NOMO-1 (cell line): ENCODE data around the gene APLF.
"Not testable (repeated sequence)": the region's sequence is repeated elsewhere in the genome, so short reads cannot be mapped to it uniquely, and the experiment has no call there.

ENCODE experiments used
- DNase-seq, 2 experiments: peaks; one replicate each; lab custom pipeline; 2025; ENCODE audit not compliant: unreplicated experiment in 2 of 2; lab: John Stamatoyannopoulos, UW

Gene APLF

DNA sequence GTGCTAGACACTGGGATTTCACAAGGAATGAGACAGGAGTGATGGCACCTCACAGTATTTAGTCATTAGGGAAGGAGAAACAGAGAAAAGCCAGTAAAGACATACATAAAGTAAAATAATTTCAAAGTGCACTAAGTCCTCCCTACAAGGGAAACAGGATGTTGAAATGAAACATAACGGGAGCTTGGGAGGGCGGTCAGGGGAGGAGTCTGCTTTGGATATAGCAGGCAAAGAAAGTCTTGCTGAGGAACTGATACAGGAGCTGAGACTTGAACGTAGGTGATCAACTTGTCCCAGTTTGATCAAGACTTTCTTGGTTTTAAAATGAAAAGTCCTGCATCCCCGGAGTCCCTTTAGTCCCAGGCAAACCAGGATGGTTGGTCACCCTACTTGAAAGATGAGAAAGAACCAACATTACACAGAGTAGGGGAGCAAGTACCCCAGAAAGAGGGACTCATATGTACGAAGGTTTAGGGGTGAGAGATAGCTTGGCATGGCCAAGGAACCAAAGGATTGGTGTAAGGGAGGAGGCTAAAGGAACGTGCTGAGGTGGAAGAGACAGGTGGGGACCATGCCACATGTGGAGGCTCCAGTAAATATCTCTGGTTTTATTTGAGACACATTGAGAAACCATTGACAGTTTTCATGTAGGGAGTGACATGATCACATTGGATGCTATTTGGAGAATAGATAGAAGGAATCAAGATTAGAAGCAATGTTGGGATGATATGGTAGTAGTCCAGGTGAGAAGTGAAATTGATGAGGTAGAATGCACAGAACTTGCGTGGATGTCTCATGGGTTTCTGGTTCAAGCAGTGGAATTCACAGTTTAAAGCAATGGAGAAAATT, 28.7 kb upstream of the APLF start:
- peak; percentile 46 to 76 for DNase-seq

DNA sequence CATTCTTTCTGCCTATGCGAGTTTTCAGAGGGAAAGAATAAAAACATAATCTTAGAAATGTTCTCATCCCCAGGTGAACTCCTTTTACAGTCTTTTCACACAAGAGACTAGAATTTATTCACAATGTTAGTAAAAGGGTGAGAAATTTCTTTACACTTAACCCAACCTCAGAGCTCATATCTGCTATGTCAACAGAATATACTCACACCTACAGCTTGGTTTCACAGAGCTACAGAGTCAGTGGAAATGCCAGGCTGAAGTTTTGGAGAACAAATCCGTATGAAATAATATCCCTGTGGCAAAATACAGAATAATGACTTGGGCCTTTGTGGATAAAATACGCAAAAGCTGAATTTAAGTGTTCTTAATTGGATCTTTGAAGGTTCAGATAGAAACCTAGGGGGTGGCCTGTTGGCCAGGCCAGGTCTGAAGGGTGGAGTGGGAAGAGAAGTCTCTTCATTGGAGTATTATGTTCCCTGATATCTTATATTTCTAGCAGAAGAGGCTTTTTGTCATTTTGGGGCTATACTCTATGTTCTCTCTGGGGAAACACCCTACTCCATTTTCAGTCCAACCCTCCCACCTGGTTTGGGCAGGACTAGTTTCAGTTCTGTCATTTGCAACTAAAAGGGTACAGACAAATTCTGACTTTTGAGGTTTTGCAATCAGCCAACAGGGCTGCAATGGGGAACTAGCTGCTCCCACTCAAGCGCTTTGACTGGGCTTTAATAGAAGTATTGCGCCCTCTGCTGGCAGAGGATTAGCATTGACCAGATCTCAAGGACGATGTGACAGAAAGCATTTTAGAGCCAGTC, 26.0 kb upstream of the APLF start:
- peak; percentile 93 to 98 for DNase-seq

DNA sequence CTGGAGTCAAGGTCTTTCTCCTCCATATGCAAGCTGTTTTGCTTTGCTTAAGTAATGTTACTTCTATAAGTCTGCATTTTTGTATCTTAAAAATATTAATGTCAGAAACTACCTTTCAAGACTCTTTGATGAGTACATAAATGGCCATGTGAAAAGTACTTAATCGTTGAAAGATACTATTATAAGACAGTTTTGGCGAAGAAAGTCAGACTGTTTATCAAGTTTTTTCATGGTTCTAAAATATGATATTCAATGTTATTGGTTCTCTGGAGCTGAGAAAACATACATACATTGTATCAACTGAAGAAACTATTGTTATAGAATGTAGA, 25.4 kb upstream of the APLF start:
- DNase-seq = no peak

DNA sequence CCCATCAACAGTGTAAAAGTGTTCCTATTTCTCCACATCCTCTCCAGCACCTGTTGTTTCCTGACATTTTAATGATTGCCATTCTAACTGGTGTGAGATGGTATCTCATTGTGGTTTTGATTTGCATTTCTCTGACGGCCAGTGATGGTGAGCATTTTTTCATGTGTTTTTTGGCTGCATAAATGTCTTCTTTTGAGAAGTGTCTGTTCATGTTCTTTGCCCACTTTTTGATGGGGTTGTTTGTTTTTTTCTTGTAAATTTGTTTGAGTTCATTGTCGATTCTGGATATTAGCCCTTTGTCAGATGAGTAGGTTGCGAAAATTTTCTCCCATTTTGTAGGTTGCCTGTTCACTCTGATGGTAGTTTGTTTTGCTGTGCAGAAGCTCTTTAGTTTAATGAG, 21.0 kb upstream of the APLF start:
- DNase-seq = not testable (repeated sequence)

DNA sequence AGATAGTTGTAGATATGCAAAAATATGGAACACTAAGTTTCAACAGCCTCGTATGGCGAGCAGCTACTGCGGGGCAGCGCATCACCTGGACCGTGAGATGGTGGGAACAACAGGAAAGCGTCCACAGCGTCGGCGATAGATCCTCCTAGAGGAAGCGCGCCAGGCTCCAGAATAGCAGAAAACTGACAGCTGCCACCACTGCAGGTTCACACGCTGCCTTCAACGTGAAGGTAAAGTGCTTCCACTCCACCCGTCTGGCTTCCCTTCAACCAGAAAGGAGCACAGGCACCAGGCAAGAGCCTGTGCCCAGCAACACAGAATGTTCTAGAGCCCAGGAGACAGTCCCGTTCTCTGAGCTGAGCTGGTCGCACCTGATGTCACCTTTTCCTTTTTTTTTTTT, 20.3 kb upstream of the APLF start:
- no peak for DNase-seq

GRCh38 chr2:68448671-68449653, 18.4 kb upstream of the APLF start:
- peak in 1 of 2 experiments; percentile 8 for DNase-seq

DNA sequence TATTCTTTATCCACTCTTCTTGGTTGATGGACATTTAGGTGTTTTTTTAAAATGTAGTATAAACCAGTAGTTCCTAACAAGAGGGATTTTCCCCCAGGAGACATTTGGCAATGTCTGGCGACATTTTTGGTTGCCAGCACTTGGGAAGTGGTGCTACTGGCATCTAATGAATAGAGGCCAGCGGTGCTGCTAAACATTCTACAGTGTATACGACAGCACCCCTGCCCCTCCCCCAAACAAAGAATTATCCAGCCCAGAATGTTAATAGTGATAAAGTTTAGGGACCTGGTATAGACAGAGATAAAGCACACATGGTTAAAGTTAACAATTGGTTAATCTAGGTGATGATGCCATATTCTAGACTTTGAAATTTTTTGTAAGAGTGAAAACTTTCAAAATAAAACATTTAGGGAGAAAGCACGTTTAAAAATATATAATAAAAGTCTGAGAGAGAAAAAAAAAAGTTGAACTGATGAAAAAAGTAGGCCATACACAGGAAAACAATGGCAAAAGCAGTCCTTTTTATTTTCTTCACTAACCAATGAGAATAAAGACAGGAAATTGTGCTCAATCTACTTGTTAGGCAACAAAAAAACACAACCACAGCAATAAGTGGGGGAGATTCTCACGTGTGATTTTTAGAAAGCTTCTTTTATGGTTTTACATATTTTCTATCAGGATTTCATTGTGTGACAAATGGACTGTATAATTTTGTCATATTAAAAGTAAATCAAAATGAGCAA, 15.1 kb upstream of the APLF start:
- peak in 1 of 2 experiments; percentile 28 for DNase-seq

- DNase-seq = no peak
Observed at GRCh38 chr2:68453761-68454360, 13.5 kb upstream of the APLF start.

- no peak for DNase-seq
Observed at GRCh38 chr2:68454719-68455118, 12.7 kb upstream of the APLF start.

DNA sequence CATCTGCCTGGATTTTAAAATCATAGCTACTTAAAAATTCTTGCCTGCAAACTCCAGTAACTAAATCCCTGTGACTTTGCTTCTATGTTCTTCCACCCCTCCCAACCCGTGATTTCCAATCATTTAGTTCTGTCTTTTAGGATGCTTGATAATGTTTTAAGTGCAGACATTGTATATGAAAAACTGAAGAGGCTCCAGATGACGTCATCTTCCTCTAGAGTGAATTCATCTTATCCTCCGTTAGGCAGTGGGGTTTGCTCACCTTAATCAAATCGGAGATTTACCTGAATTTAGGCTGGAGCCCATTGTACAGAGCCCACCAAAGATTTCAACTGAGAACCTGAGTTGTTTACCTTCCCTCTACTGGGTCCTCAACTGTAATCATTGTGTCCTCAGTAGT, 11.2 kb upstream of the APLF start:
- DNase-seq = no peak

DNA sequence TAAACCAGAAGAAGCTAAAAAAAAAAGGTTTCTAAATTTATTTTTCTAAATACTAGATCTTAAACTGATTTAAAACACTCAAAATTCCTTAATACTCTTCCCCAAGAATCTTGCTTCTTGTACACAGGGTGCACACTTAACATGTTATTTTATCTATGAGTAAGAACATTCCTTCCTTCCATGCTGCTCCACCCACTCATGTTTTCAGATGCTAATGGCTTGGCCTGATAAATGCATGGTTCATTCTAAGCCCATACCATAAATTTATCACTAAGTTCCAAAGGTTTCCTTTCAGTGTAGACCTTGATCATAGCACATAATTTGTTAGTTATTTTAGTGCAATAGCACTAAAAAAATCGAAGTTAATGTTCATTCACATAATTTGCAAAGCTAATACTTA, 8.4 kb upstream of the APLF start:
- no peak for DNase-seq

DNA sequence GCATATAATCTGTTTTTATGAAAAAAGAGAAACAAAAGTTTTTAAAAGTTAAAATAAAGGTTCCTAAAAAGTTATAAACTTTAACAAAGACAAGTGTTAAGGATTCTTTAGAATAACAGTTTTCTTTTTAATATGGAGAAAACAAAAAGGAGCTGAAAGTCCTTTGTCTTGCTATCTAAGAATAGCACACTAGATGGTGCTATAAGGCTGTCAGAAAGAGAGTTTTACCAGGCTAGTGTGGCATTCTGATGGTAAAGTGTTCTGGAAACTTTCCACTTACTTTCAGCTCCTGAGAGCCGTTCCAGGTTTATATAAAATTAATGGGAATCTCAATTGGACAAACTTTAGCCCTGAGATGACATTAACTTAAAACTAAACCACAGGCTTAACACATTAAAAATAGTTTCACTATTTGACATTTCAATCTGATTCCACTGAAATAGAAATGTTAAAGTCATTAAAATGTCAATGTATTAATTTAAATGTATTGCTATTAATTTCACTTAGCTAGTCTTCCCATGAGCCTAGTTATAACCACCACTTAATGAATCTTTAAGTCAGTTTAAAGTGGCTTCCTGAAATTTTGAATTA, 4.0 kb upstream of the APLF start:
- peak in 1 of 2 experiments; percentile 60 for DNase-seq

GRCh38 chr2:68464651-68465050, 2.7 kb upstream of the APLF start:
- DNase-seq = no peak

DNA sequence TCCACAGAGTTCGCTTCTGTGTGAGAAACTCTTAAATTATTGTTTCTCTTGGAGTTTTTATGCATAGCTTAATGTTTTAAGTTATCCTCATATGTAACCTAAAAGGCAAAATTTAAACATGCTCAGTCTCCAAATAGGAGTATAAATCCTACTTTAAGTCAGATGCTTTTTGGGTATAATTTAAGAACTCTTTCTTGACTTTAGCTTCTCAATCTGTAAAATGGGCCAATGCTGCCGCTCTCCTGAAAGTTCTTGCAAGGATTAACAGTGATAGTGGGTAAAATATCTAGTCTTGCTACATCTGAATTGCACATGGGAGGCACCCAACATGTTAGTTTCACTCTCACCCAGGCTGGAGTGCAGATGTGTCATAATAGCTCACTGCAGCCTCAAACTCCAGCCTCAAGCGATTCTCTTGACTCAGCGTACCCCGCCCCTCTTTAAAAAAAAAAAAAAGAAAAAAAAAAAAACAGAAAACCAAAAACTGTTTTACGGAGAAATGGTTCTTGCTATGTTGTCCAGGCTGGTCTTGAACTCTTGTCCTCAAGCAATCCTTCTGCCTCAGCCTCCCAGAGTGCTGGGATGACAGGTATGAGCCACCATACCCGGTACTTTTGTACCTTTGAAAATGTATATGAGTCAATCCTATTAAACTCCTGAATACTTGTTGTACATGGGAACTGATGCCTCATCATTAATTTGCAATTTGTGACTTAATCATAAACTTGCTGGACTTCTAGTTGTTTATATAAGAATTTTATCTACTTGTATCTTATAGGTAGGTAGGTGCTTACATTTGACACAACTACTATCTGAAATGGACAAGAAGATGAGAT, 2.1 kb upstream of the APLF start:
- DNase-seq = no peak

DNA sequence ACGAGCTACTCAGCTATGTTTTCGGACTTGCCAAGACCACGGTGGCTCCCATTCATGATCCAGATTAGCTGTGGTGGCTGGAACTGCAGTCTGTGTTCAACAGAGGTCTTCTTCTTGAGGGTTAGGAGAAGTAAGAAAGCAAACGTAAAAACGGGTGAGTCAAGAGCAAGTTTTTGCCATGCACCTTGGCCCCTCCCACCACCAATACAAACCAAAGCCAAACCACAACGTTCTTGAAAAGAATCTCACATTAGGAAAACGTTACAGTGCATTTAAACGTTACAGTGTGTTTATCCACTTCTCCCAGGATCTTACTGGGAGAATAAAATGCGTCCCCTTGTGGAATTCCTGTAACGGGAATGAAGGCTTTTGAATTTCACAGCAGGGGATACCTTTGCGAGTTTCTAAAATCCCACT, 1.0 kb upstream of the APLF start:
- DNase-seq = peak; percentile 38 to 84

DNA sequence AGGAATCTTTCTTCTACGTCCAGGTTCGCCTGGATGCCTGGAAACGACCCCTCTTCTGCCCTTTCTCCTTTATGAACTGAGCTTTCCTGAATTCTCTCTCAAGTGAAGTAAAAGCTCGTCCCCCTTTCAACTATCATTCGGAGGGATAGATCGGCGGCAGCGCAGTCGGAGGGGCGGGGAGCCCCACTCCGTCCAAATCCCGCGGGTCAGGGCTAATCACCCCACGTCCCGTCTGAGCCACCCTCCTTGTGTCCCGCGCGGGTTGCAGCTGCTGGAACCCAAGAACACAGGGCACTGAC, 658 bp upstream of the APLF start:
- no peak for DNase-seq

- DNase-seq = no peak
Observed at GRCh38 chr2:68468801-68469200, 1.4 kb downstream of the APLF start.

GRCh38 chr2:68469935-68470334, 2.5 kb downstream of the APLF start:
- DNase-seq = no peak

GRCh38 chr2:68471385-68471784, 4.0 kb downstream of the APLF start:
- no peak for DNase-seq
